HepG2 (cell line): Measurements from ENCODE around the gene TBC1D20. TPM values are rescaled to one million over a fixed set of nuclear protein-coding genes. Genes with fewer than 3 reads are reported as not detected.

Source experiments
- ATAC-seq: fragments of 200-7000 bp; cut with Tn5 transposase; 3 replicates; pipeline ENCODE4 v1.9.1; 2020; ENCODE audit warnings: mild to moderate bottlenecking, moderate library complexity
- BruUV-seq: library from RNA; stranded (reverse); fragments of 400-500 nt; replicated peaks from 2 replicates; lab custom pipeline; 2021; lab: Mats Ljungman, UMichigan
- CTCF ChIA-PET: fragments of 300-600 bp; formaldehyde crosslinking; extraction: SDS; loops from one replicate; lab custom pipeline; 2021; ENCODE audit warnings: low total read pairs, inconsistent platforms, low intra/inter-chr PET ratio; lab: Yijun Ruan, JAX
- POLR2A ChIA-PET: fragments of 350-600 bp; sonication (Branson Sonifier 250); formaldehyde crosslinking; loops from one replicate; lab custom pipeline; 2020; ENCODE audit warnings: antibody characterized with exemption, inconsistent platforms; lab: Yijun Ruan, JAX
- DNase-seq: peaks from one replicate; pipeline ENCODE4 v3.0.0-alpha.2; 2015; ENCODE audit warnings: low spot score
- FAIRE-seq: peaks from 3 replicates; lab custom pipeline; 2011; peaks lifted over from hg19 to GRCh38; lab: Jason Lieb, UNC
- H2AFZ ChIP-seq: one replicate; pipeline ENCODE4 v1.6.1; 2011; ENCODE audit warnings: low read length, inconsistent platforms
- H3K27ac ChIP-seq: fragments of 300-600 bp; 3 replicates; pipeline ENCODE4 v1.8.0; 2011; ENCODE audit warnings: mixed run types, mild to moderate bottlenecking, mixed read lengths, low read length, inconsistent platforms; ENCODE audit not compliant: insufficient read depth; ENCODE audit errors: extremely low read length
- H3K27me3 ChIP-seq, 2 experiments: fragments of 200-600 bp in 1 of 2; 2 replicates in 1 of 2; 3 replicates in 1 of 2; pipeline versions ENCODE4 v1.6.0 to v1.8.0; 2011; ENCODE audit warnings: low read length in 2 of 2, mild to moderate bottlenecking in 2 of 2, moderate library complexity in 2 of 2, inconsistent platforms in 1 of 2; ENCODE audit not compliant: insufficient read depth in 2 of 2, control insufficient read depth in 1 of 2
- H3K36me3 ChIP-seq, 2 experiments: fragments of 200-600 bp in 1 of 2; replicated peaks in 1 of 2; 2 replicates in 1 of 2; 3 replicates in 1 of 2; pipeline versions ENCODE4 v1.5.1 to v1.8.0; 2011; ENCODE audit warnings: low read length in 2 of 2, inconsistent platforms in 1 of 2; ENCODE audit not compliant: insufficient read depth in 2 of 2, control insufficient read depth in 1 of 2
- H3K4me1 ChIP-seq: 2 replicates; pipeline ENCODE4 v1.5.1; 2012; ENCODE audit warnings: low read length, inconsistent platforms; ENCODE audit not compliant: insufficient read depth
- H3K4me2 ChIP-seq: 2 replicates; pipeline ENCODE4 v1.6.0; 2011; ENCODE audit warnings: low read depth, low read length, inconsistent platforms
- H3K4me3 ChIP-seq, 3 experiments: fragments of 200-600 bp in 1 of 3; sonication (generic), shearing (Covaris generic) in 1 of 3; replicated peaks in 1 of 3; 2 replicates each; pipeline ENCODE4 v1.5.1; 2011 to 2016; ENCODE audit warnings: low read length in 3 of 3, inconsistent platforms in 2 of 3, low read depth in 2 of 3, mild to moderate bottlenecking in 2 of 3, control low read depth in 1 of 3, mixed read lengths in 1 of 3; ENCODE audit not compliant: insufficient read depth in 1 of 3
- H3K79me2 ChIP-seq: one replicate; pipeline ENCODE4 v1.6.1; 2011; ENCODE audit warnings: low read length, inconsistent platforms; ENCODE audit not compliant: insufficient read depth
- H3K9ac ChIP-seq: 2 replicates; pipeline ENCODE4 v1.6.0; 2011; ENCODE audit warnings: mild to moderate bottlenecking, low read depth, low read length, inconsistent platforms; ENCODE audit not compliant: insufficient read depth
- H3K9me3 ChIP-seq: 2 replicates; pipeline ENCODE4 v1.5.1; 2012; ENCODE audit warnings: mild to moderate bottlenecking, low read length
- H4K20me1 ChIP-seq: 2 replicates; pipeline ENCODE4 v1.6.0; 2011; ENCODE audit warnings: inconsistent platforms, mild to moderate bottlenecking, low read length, moderate library complexity; ENCODE audit not compliant: insufficient read depth
- ISL2 ChIP-seq: sonication (generic); formaldehyde crosslinking; IDR thresholded peaks from 2 replicates; pipeline ENCODE4 v1.5.0; 2020; ENCODE audit warnings: missing genetic modification reagents
- MAFF ChIP-seq: IDR thresholded peaks from 2 replicates; pipeline ENCODE4 v1.6.1; 2011; ENCODE audit warnings: low read depth, low read length, improper control_type of control experiment
- MAFK ChIP-seq, 2 experiments: IDR thresholded peaks in 1 of 2; conservative IDR thresholded peaks in 1 of 2; 2 replicates each; pipeline ENCODE4 v1.6.1; 2011; ENCODE audit warnings: improper control_type of control experiment in 2 of 2, low read length in 2 of 2
- NFE2 ChIP-seq: sonication (generic); formaldehyde crosslinking; IDR thresholded peaks from 2 replicates; pipeline ENCODE4 v1.4.0; 2020; ENCODE audit warnings: missing genetic modification reagents
- NFE2L2 ChIP-seq: fragments of 150-350 bp; IDR thresholded peaks from 2 replicates; pipeline ENCODE4 v1.6.1; 2014; ENCODE audit warnings: low read length
- RXRA ChIP-seq: sonication (generic); formaldehyde crosslinking; IDR thresholded peaks from 2 replicates; pipeline ENCODE4 v1.5.1; 2020; ENCODE audit warnings: missing genetic modification reagents
- SCMH1 ChIP-seq: sonication (generic); formaldehyde crosslinking; IDR thresholded peaks from 2 replicates; pipeline ENCODE4 v1.9.0; 2021; ENCODE audit warnings: missing genetic modification reagents, mild to moderate bottlenecking, borderline replicate concordance
- ZBTB33 ChIP-seq: sonication (generic); formaldehyde crosslinking; IDR thresholded peaks from 2 replicates; pipeline ENCODE4 v1.4.0; 2020; ENCODE audit warnings: missing genetic modification reagents
- ZFYVE20 ChIP-seq: sonication (generic); formaldehyde crosslinking; IDR thresholded peaks from 2 replicates; pipeline ENCODE4 v1.8.0; 2023; ENCODE audit warnings: low read depth, mild to moderate bottlenecking, moderate library complexity, missing genetic modification reagents, borderline replicate concordance
- ZNF234 ChIP-seq: sonication (generic); formaldehyde crosslinking; conservative IDR thresholded peaks from 2 replicates; pipeline ENCODE4 v1.5.1; 2020; ENCODE audit warnings: mild to moderate bottlenecking, missing genetic modification reagents
- ZNF260 ChIP-seq: sonication (generic); formaldehyde crosslinking; IDR thresholded peaks from 2 replicates; pipeline ENCODE4 v1.4.0; 2020; ENCODE audit warnings: missing genetic modification reagents, low read depth, mild to moderate bottlenecking, borderline replicate concordance
- ZNF547 ChIP-seq: sonication (generic); formaldehyde crosslinking; IDR thresholded peaks from 2 replicates; pipeline ENCODE4 v1.5.1; 2020; ENCODE audit warnings: mild to moderate bottlenecking, missing genetic modification reagents
- ZNF841 ChIP-seq: sonication (generic); formaldehyde crosslinking; IDR thresholded peaks from 2 replicates; pipeline ENCODE4 v1.8.1; 2023; ENCODE audit warnings: missing genetic modification reagents, borderline replicate concordance
- ZSCAN20 ChIP-seq: sonication (generic); formaldehyde crosslinking; IDR thresholded peaks from 2 replicates; pipeline ENCODE4 v1.4.0; 2020; ENCODE audit warnings: missing genetic modification reagents, mild to moderate bottlenecking, borderline replicate concordance
- WGBS: methylation state at CpG from one replicate; pipeline ENCODE4 v1.1.6; 2017; ENCODE audit warnings: low lambda C conversion rate; 5-methylcytosine and 5-hydroxymethylcytosine counted together
- in situ Hi-C: cut with HindIII; loops from 2 replicates; pipeline ENCODE4 v1.10.0; 2017; ENCODE audit warnings: low pct_unique_long_range_greater_than_20kb; ENCODE audit not compliant: extremely low pct_ligation_motif_present
- intact Hi-C: fragments of 100-400 bp; cut with micrococcal nuclease; formaldehyde crosslinking; loops from one replicate; pipeline ENCODE4 v1.10.0; 2022; ENCODE audit not compliant: unreplicated experiment
- polyA plus RNA-seq, 8 experiments: library from polyadenylated mRNA; depleted of rRNA in 3 of 8; stranded (reverse) in 7 of 8; unstranded in 1 of 8; fragments of >200 nt; fragmentation: Illumina TruSeq in 4 of 8; extraction: Trizol in 4 of 8; gene quantifications; 2 replicates each; pipeline versions ENCODE4 v1.2.1 to v1.2.3, GENCODE V29; 2011 to 2016; ENCODE audit warnings: low read depth in 4 of 8, missing spikeins in 1 of 8, mixed read lengths in 1 of 8; ENCODE audit not compliant: insufficient read depth in 1 of 8
- total RNA-seq, 5 experiments: library from RNA; depleted of rRNA; stranded (reverse); fragments of >200 nt; fragmentation: Illumina TruSeq; extraction: Trizol; gene quantifications; 2 replicates each; pipeline ENCODE4 v1.2.3, GENCODE V29; 2016; ENCODE audit warnings: low read depth in 1 of 5

Gene TBC1D20
- total and polyA plus RNA-seq, 2 of the 13 experiments (the other 11 are each of a cell fraction or from before 2014, with no cell fraction given): 36.6 to 47.1 TPM

DNA sequence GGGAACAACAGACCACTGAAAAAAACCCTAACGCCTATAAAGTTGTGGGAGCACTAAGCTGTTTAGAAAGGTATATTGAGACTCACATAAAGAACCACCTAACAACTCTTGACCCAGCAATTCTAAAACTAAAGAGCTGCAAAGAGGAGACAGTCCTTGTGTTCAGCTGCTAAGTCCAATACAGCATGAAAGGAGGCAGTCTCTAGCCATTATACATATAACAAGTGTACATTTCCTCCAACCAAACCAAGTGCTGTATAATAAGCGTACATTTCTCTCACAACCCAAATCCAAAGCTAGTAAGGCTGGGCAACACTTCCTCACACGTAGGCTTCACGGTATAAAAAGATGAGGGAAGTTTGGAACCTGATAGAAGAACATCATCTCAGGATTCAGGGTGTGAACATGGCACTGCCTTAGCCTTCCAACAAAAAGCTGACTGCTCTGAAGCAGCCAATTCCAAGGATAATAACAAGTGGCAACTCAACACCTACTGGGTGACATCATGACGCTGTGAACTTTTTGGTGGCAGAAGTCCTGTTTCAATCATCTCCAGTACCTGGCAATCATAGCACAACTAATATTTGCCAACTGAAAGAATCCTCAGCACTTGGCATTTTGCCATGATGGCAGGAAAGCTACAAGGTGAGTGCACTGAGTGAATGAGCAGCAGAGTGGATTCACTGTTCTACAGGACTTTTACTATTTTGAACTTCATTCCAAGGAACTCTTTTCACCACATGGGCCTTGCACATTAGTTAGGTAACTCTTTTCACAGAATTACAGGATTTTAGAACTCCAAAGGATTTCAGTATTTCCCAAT lies 16.6 kb downstream of the TBC1D20 start:
- DNase-seq (peak; percentile 38), FAIRE-seq (no peak), ATAC-seq (peak; percentile 25; the same call in 2 of the 3 replicates)
- H3K4me2 ChIP-seq: no peak overlapping the region
- H3K4me1 ChIP-seq: no peaks in the 10 kb centered on the region
- no peak overlapping the region for H3K27ac ChIP-seq
- no peak overlapping the region for H2AFZ ChIP-seq
- CTCF ChIA-PET: no interaction called here
- BruUV-seq: no TSS peak
- no peaks in the 10 kb centered on the region for H3K27me3 ChIP-seq
- peaks cover 38 to 73% of the 10 kb centered on the region in 2 experiments for H3K36me3 ChIP-seq
- POLR2A ChIA-PET: interaction anchor here (1.0 to 1.5 kb wide), 2 partner anchors 90 to 98 kb away, joined by 3 read pairs; no protein-coding TSS in a partner anchor
- intact Hi-C loops: no loop called here
- no peak overlapping the region for H3K9ac ChIP-seq
- WGBS: 92% methylated on average over 5 of the region's 5 CpGs
- no peaks in the 10 kb centered on the region for H3K9me3 ChIP-seq
- H3K79me2 ChIP-seq: peaks cover 30% of the 10 kb centered on the region
- TF ChIP-seq ZNF260 (CRISPR knock-in tag): no peak
- no peak for TF ChIP-seq ZFYVE20 (CRISPR knock-in tag)
- no peak for TF ChIP-seq ISL2 (CRISPR knock-in tag)
- TF ChIP-seq SCMH1 (CRISPR knock-in tag): no peak
- 0 out of 2 replicates have a peak, but pooled peaks have one; percentile 12 for TF ChIP-seq ZNF547
- TF ChIP-seq ZNF841: no peak
- no peak overlapping the region for H3K4me3 ChIP-seq
- H4K20me1 ChIP-seq: peaks cover 8% of the 10 kb centered on the region; the same call in 1 of the 2 replicates
- in situ Hi-C loops: no loop called here

- Histone ChIP-seq H3K4me1 (no peaks in the 10 kb centered on the region), H3K4me2 (no peak overlapping the region), H3K27me3 (no peaks in the 10 kb centered on the region), H3K4me3 (no peak overlapping the region), H2AFZ (no peak overlapping the region), H3K9me3 (no peaks in the 10 kb centered on the region), H3K27ac (peak overlapping the region; percentile 15), H3K36me3 (peaks cover 45 to 76% of the 10 kb centered on the region in 2 experiments), H4K20me1 (peaks cover 3% of the 10 kb centered on the region; the same call in 1 of the 2 replicates), H3K9ac (no peak overlapping the region), H3K79me2 (peaks cover 22% of the 10 kb centered on the region)
- TF ChIP-seq ZNF234 (CRISPR knock-in tag): no peak
- TF ChIP-seq MAFK (conservative IDR thresholded peaks at IDR 0.05 in 1 of 2, IDR thresholded peaks at IDR 0.05 in 1 of 2; ENCODE audit: low read length in 2 of 2): peak; percentile 99 to 100
- 0 out of 2 replicates have a peak, but pooled peaks have one; percentile 28 for TF ChIP-seq RXRA (CRISPR knock-in tag)
- peak; percentile 19; the same call in 1 of the 2 replicates for TF ChIP-seq ZBTB33 (CRISPR knock-in tag)
- TF ChIP-seq ZSCAN20 (CRISPR knock-in tag): no peak
- TF ChIP-seq NFE2: peak; percentile 53; the same call in 1 of the 2 replicates
- peak; percentile 97 for TF ChIP-seq NFE2L2
- TF ChIP-seq MAFF: peak; percentile 99
- intact Hi-C loops (no loop called here), in situ Hi-C loops (no loop called here)
- POLR2A ChIA-PET: interaction anchor here (1.0 to 1.5 kb wide), 2 partner anchors 89 to 97 kb away, joined by 3 read pairs; no protein-coding TSS in a partner anchor
- no TSS peak for BruUV-seq
- ATAC-seq (no peak), DNase-seq (no peak), FAIRE-seq (no peak)
- 91% methylated on average over 12 of the region's 12 CpGs for WGBS
- CTCF ChIA-PET: no interaction called here
Observed at GRCh38 chr20:444862-445426, 17.4 kb downstream of the TBC1D20 start.
